Effector memory CD8-positive, alpha-beta T cell (primary cell): ENCODE data around the gene BPIFA3.

Experiments used
- ATAC-seq: fragments of 150-1000 bp; cut with Tn5 transposase; replicated peaks from 2 replicates; pipeline ENCODE4 v1.10.0; 2021; ENCODE audit warnings: mild to moderate bottlenecking, moderate library complexity
- DNase-seq, 3 experiments: peaks; one replicate each; pipeline ENCODE4 v3.0.0; 2021
- H3K27ac Mint-ChIP-seq, 2 donors: one replicate each; pipeline ENCODE4 v1.8.0; 2022; ENCODE audit warnings: mild to moderate bottlenecking in 2 of 2, mixed read lengths in 2 of 2, moderate library complexity in 2 of 2
- H3K27me3 Mint-ChIP-seq, 2 donors: one replicate each; pipeline ENCODE4 v1.8.0; 2022; ENCODE audit warnings: mixed read lengths in 2 of 2
- H3K36me3 Mint-ChIP-seq: one replicate; pipeline ENCODE4 v1.8.0; 2022; ENCODE audit warnings: mild to moderate bottlenecking, moderate library complexity, mixed read lengths; ENCODE audit not compliant: insufficient read depth
- H3K4me1 Mint-ChIP-seq, 2 donors: one replicate each; pipeline ENCODE4 v1.8.0; 2022; ENCODE audit warnings: low read depth in 2 of 2, mixed read lengths in 2 of 2
- H3K4me3 Mint-ChIP-seq, 2 donors: one replicate each; pipeline ENCODE4 v1.8.0; 2022; ENCODE audit warnings: mild to moderate bottlenecking in 2 of 2, mixed read lengths in 2 of 2, moderate library complexity in 2 of 2
- H3K9me3 Mint-ChIP-seq, 2 donors: one replicate each; pipeline ENCODE4 v1.8.0; 2022; ENCODE audit warnings: mixed read lengths in 2 of 2

Gene BPIFA3

GRCh38 chr20:33191484-33191883 lies 25.7 kb upstream of the BPIFA3 start:
- Mint-ChIP-seq H3K27me3 (peaks cover 42 to 43% of the 10 kb centered on the region in 2 donors), H3K36me3 (no peaks in the 10 kb centered on the region), H3K4me3 (no peak overlapping the region)

GRCh38 chr20:33191955-33192354 lies 25.2 kb upstream of the BPIFA3 start:
- peaks cover 43 to 45% of the 10 kb centered on the region in 2 donors for H3K27me3 Mint-ChIP-seq
- H3K4me1 Mint-ChIP-seq, result no peaks in the 10 kb centered on the region
- ATAC-seq, result no peak

More at GRCh38 chr20:33191484-33191883, 25.7 kb upstream of the BPIFA3 start:
- no peaks in the 10 kb centered on the region for H3K9me3 Mint-ChIP-seq
- H3K27ac Mint-ChIP-seq, result no peak overlapping the region
- DNase-seq, result no peak
- no peaks in the 10 kb centered on the region for H3K4me1 Mint-ChIP-seq
- ATAC-seq, result no peak

GRCh38 chr20:33192912-33193501 lies 24.1 kb upstream of the BPIFA3 start:
- no peak overlapping the region for H3K4me3 Mint-ChIP-seq
- no peaks in the 10 kb centered on the region for H3K4me1 Mint-ChIP-seq
- no peak for DNase-seq
- H3K36me3 Mint-ChIP-seq, result no peaks in the 10 kb centered on the region
- no peak for ATAC-seq
- H3K27ac Mint-ChIP-seq, result no peak overlapping the region
- no peaks in the 10 kb centered on the region for H3K9me3 Mint-ChIP-seq
- H3K27me3 Mint-ChIP-seq, result peaks cover 43 to 46% of the 10 kb centered on the region in 2 donors

More at GRCh38 chr20:33191955-33192354, 25.2 kb upstream of the BPIFA3 start:
- Mint-ChIP-seq H3K4me3 (no peak overlapping the region), H3K36me3 (no peaks in the 10 kb centered on the region), H3K9me3 (no peaks in the 10 kb centered on the region), H3K27ac (no peak overlapping the region)
- no peak for DNase-seq

GRCh38 chr20:33199026-33199425 lies 18.1 kb upstream of the BPIFA3 start:
- DNase-seq, result no peak
- no peak overlapping the region for H3K27ac Mint-ChIP-seq
- no peak overlapping the region for H3K4me3 Mint-ChIP-seq
- no peaks in the 10 kb centered on the region for H3K9me3 Mint-ChIP-seq
- ATAC-seq, result no peak
- no peaks in the 10 kb centered on the region for H3K36me3 Mint-ChIP-seq
- H3K27me3 Mint-ChIP-seq, result peaks cover 54 to 58% of the 10 kb centered on the region in 2 donors
- peaks cover 0 to 3% of the 10 kb centered on the region in 2 donors for H3K4me1 Mint-ChIP-seq

GRCh38 chr20:33202451-33202850 lies 14.7 kb upstream of the BPIFA3 start:
- H3K27ac Mint-ChIP-seq, result no peak overlapping the region
- no peaks in the 10 kb centered on the region for H3K36me3 Mint-ChIP-seq
- no peaks in the 10 kb centered on the region for H3K9me3 Mint-ChIP-seq
- peaks cover 0 to 3% of the 10 kb centered on the region in 2 donors for H3K4me1 Mint-ChIP-seq
- no peak overlapping the region for H3K4me3 Mint-ChIP-seq
- peaks cover 56 to 61% of the 10 kb centered on the region in 2 donors for H3K27me3 Mint-ChIP-seq
- DNase-seq, result no peak
- ATAC-seq, result no peak

GRCh38 chr20:33203444-33203843 lies 13.7 kb upstream of the BPIFA3 start:
- H3K36me3 Mint-ChIP-seq, result no peaks in the 10 kb centered on the region
- no peak overlapping the region for H3K4me3 Mint-ChIP-seq
- DNase-seq (no peak), ATAC-seq (no peak)
- peaks cover 0 to 3% of the 10 kb centered on the region in 2 donors for H3K4me1 Mint-ChIP-seq
- H3K27me3 Mint-ChIP-seq, result peaks cover 60 to 66% of the 10 kb centered on the region in 2 donors
- no peak overlapping the region for H3K27ac Mint-ChIP-seq
- H3K9me3 Mint-ChIP-seq, result no peaks in the 10 kb centered on the region

GRCh38 chr20:33209789-33210188 lies 7.4 kb upstream of the BPIFA3 start:
- peaks cover 60 to 82% of the 10 kb centered on the region in 2 donors for H3K27me3 Mint-ChIP-seq
- ATAC-seq (no peak), DNase-seq (peak; percentile 4 to 21 (median 4))
- peaks cover 6% of the 10 kb centered on the region for H3K36me3 Mint-ChIP-seq
- H3K27ac Mint-ChIP-seq, result no peak overlapping the region
- no peaks in the 10 kb centered on the region for H3K9me3 Mint-ChIP-seq
- no peak overlapping the region for H3K4me3 Mint-ChIP-seq
- H3K4me1 Mint-ChIP-seq, result peaks cover 0 to 3% of the 10 kb centered on the region in 2 donors

GRCh38 chr20:33210371-33210770 lies 6.8 kb upstream of the BPIFA3 start:
- Mint-ChIP-seq H3K36me3 (peaks cover 6% of the 10 kb centered on the region), H3K4me1 (peaks cover 0 to 3% of the 10 kb centered on the region in 2 donors), H3K4me3 (no peak overlapping the region), H3K27ac (no peak overlapping the region), H3K27me3 (peaks cover 62 to 82% of the 10 kb centered on the region in 2 donors), H3K9me3 (no peaks in the 10 kb centered on the region)
- no peak for ATAC-seq
- DNase-seq, result no peak

- H3K27ac Mint-ChIP-seq, result no peak overlapping the region
- H3K4me1 Mint-ChIP-seq, result peaks cover 0 to 3% of the 10 kb centered on the region in 2 donors
- H3K27me3 Mint-ChIP-seq, result peaks cover 70 to 96% of the 10 kb centered on the region in 2 donors
Observed at GRCh38 chr20:33211817-33212424, 5.2 kb upstream of the BPIFA3 start.

GRCh38 chr20:33224399-33224798 lies 7.2 kb downstream of the BPIFA3 start:
- Mint-ChIP-seq H3K4me3 (no peak overlapping the region), H3K36me3 (peaks cover 2% of the 10 kb centered on the region), H3K27ac (no peak overlapping the region), H3K9me3 (no peaks in the 10 kb centered on the region), H3K27me3 (peaks cover 53 to 60% of the 10 kb centered on the region in 2 donors), H3K4me1 (no peaks in the 10 kb centered on the region)
- ATAC-seq, result no peak
- no peak for DNase-seq

More at GRCh38 chr20:33211817-33212424, 5.2 kb upstream of the BPIFA3 start:
- ATAC-seq, result no peak
- H3K4me3 Mint-ChIP-seq, result no peak overlapping the region
- DNase-seq, result no peak
- peaks cover 6% of the 10 kb centered on the region for H3K36me3 Mint-ChIP-seq
- no peaks in the 10 kb centered on the region for H3K9me3 Mint-ChIP-seq

- peaks cover 58 to 86% of the 10 kb centered on the region in 2 donors for H3K27me3 Mint-ChIP-seq
- DNase-seq (no peak), ATAC-seq (no peak)
- peaks cover 0 to 5% of the 10 kb centered on the region in 2 donors for H3K4me1 Mint-ChIP-seq
- H3K27ac Mint-ChIP-seq, result no peak overlapping the region
- H3K36me3 Mint-ChIP-seq, result peaks cover 2% of the 10 kb centered on the region
- H3K4me3 Mint-ChIP-seq, result no peak overlapping the region
- H3K9me3 Mint-ChIP-seq, result no peaks in the 10 kb centered on the region
Observed at GRCh38 chr20:33229843-33230242, 12.7 kb downstream of the BPIFA3 start.

GRCh38 chr20:33231237-33231636 lies 14.1 kb downstream of the BPIFA3 start:
- Mint-ChIP-seq H3K4me3 (no peak overlapping the region), H3K27me3 (peaks cover 51 to 72% of the 10 kb centered on the region in 2 donors), H3K27ac (no peak overlapping the region), H3K4me1 (peaks cover 0 to 5% of the 10 kb centered on the region in 2 donors), H3K9me3 (no peaks in the 10 kb centered on the region), H3K36me3 (no peaks in the 10 kb centered on the region)
- DNase-seq, result no peak
- no peak for ATAC-seq

- ATAC-seq, result no peak
- no peak for DNase-seq
- H3K27ac Mint-ChIP-seq, result no peak overlapping the region
- peaks cover 0 to 5% of the 10 kb centered on the region in 2 donors for H3K4me1 Mint-ChIP-seq
- no peaks in the 10 kb centered on the region for H3K36me3 Mint-ChIP-seq
- peaks cover 47 to 72% of the 10 kb centered on the region in 2 donors for H3K27me3 Mint-ChIP-seq
- H3K4me3 Mint-ChIP-seq, result no peak overlapping the region
- H3K9me3 Mint-ChIP-seq, result no peaks in the 10 kb centered on the region
Observed at GRCh38 chr20:33232486-33233072, 15.4 kb downstream of the BPIFA3 start.
